Esophagus squamous epithelium (tissue), 5 donors: ENCODE results near the gene SHOC1. TPM values are rescaled to one million over a fixed set of nuclear protein-coding genes. Genes with fewer than 3 reads are reported as not detected.
"Not testable (repeated sequence)": the region's sequence is repeated elsewhere in the genome, so short reads cannot be mapped to it uniquely, and the experiment has no call there.

Source experiments
- DNase-seq: peaks from one replicate; lab custom pipeline; 2025; lab: John Stamatoyannopoulos, UW
- H3K27ac ChIP-seq, 4 donors: fragments of 200-600 bp; sonication (generic); one replicate each; pipeline ENCODE4 v1.5.1; 2016 to 2019; ENCODE audit warnings: mild to moderate bottlenecking in 1 of 4
- H3K27me3 ChIP-seq, 4 donors: fragments of 200-600 bp; sonication (generic); 1 replicate in 3 of 4; 2 replicates in 1 of 4; pipeline versions ENCODE4 v1.5.1 to v1.6.0; 2017 to 2021; ENCODE audit warnings: antibody characterized with exemption in 1 of 4
- H3K36me3 ChIP-seq, 3 donors: fragments of 200-600 bp; sonication (generic); one replicate each; pipeline ENCODE4 v1.5.1; 2016 to 2019
- H3K4me1 ChIP-seq, 3 donors: fragments of 200-600 bp; sonication (generic); one replicate each; pipeline ENCODE4 v1.5.1; 2017 to 2019
- H3K4me3 ChIP-seq, 4 donors: fragments of 200-600 bp; sonication (generic); 1 replicate in 3 of 4; 2 replicates in 1 of 4; pipeline ENCODE4 v1.5.1; 2016 to 2019; ENCODE audit warnings: mild to moderate bottlenecking in 2 of 4, moderate library complexity in 1 of 4
- H3K9me3 ChIP-seq, 3 donors: fragments of 200-600 bp; sonication (generic); one replicate each; pipeline ENCODE4 v1.5.1; 2016 to 2019
- POLR2A ChIP-seq, 4 donors: fragments of 450-650 bp; IDR thresholded peaks; one replicate each; pipeline ENCODE4 v1.6.1; 2017; ENCODE audit warnings: antibody characterized with exemption in 4 of 4, mild to moderate bottlenecking in 4 of 4, moderate library complexity in 3 of 4
- WGBS, 2 donors: methylation state at CpG; one replicate each; pipeline ENCODE4 v1.1.5; 2018; 5-methylcytosine and 5-hydroxymethylcytosine counted together
- intact Hi-C: fragments of 100-400 bp; cut with DNase I; formaldehyde crosslinking; loops from one replicate; pipeline ENCODE4 v1.15.0; 2022
- total RNA-seq, 4 donors: library from RNA; depleted of rRNA; stranded (reverse); fragments of >200 nt; gene quantifications; one replicate each; pipeline ENCODE4 v1.1.0, GENCODE V29; 2016
- TF ChIP-seq, protein P1 (sequence below), 6 experiments: fragments of 450-650 bp in 4 of 6; fragments of 200-600 bp in 2 of 6; sonication (generic) in 2 of 6; IDR thresholded peaks; one replicate each; pipeline ENCODE4 v1.5.1; 2016 to 2019; ENCODE audit warnings: antibody characterized with exemption in 6 of 6, mild to moderate bottlenecking in 4 of 6, moderate library complexity in 4 of 6
- donor health status: DM: yes; HTN: yes; CAD: no.

The SHOC1 gene
- total RNA-seq, 4 donors from 2014 or later, result 0.15 to 5.8 TPM; not detected in 2

GRCh38 chr9:111819360-111819759 lies 24.6 kb upstream of the SHOC1 start:
- DNase-seq, result no peak
- 86 to 100% methylated on average over 1 of the region's 1 CpG for WGBS, 2 donors
- TF ChIP-seq POLR2A (IDR thresholded peaks at IDR 0.05), result no peak
- TF ChIP-seq, protein P1, sequence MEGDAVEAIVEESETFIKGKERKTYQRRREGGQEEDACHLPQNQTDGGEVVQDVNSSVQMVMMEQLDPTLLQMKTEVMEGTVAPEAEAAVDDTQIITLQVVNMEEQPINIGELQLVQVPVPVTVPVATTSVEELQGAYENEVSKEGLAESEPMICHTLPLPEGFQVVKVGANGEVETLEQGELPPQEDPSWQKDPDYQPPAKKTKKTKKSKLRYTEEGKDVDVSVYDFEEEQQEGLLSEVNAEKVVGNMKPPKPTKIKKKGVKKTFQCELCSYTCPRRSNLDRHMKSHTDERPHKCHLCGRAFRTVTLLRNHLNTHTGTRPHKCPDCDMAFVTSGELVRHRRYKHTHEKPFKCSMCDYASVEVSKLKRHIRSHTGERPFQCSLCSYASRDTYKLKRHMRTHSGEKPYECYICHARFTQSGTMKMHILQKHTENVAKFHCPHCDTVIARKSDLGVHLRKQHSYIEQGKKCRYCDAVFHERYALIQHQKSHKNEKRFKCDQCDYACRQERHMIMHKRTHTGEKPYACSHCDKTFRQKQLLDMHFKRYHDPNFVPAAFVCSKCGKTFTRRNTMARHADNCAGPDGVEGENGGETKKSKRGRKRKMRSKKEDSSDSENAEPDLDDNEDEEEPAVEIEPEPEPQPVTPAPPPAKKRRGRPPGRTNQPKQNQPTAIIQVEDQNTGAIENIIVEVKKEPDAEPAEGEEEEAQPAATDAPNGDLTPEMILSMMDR (IDR thresholded peaks at IDR 0.05), result no peak
- no peak overlapping the region for H3K27ac ChIP-seq
- H3K27me3 ChIP-seq, result no peaks in the 10 kb centered on the region
- intact Hi-C loops, result no loop called here
- H3K4me3 ChIP-seq, result no peak overlapping the region
- peaks cover 0 to 15% (median 0%) of the 10 kb centered on the region in 3 donors for H3K4me1 ChIP-seq
- H3K9me3 ChIP-seq, result no peaks in the 10 kb centered on the region
- no peaks in the 10 kb centered on the region for H3K36me3 ChIP-seq

DNA sequence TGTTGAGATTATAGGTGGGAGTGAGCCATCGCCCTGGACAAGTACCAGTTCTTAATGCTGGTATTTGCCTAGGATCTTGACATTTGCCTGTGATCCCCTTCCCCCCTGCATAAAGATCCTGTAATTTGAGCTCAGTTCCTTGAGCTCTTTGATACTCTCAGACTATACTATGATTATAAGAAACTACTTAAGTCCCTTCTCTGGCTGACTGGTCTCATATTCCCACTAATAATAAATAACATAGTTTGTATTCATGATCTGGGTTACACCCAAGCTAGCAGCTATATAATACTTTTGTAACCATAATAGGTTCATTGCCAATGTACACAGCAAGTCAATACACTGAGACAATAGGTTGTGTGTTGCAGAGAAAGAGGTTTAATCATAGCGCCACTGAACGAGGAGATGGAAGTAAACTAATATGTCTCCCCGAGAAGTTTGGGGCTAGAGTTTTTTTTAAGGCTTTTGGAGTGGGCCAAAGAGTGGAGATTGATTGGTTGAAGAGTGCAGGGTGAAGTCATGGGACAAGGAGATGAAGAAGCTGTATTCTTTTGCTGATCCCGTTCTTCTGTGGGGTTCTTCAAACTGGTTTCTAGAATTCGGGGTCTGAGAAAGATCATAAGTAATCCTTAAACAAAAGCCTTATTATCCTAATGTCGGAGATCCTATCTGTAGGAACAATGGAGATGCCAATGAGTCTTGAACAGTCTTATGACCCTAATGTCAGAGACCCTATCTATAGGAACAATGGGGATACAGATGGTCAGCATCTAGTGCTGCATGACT lies 20.7 kb upstream of the SHOC1 start:
- TF ChIP-seq, protein P1 (IDR thresholded peaks at IDR 0.05), result no peak
- TF ChIP-seq POLR2A (IDR thresholded peaks at IDR 0.05), result no peak
- WGBS, 2 donors, result 57 to 68% methylated on average over 7 of the region's 7 CpGs
- H3K36me3 ChIP-seq, result no peaks in the 10 kb centered on the region
- H3K27me3 ChIP-seq, result no peaks in the 10 kb centered on the region
- peaks cover 0 to 19% (median 0%) of the 10 kb centered on the region in 3 donors for H3K4me1 ChIP-seq
- intact Hi-C loops, result no loop called here
- peak overlapping the region in 3 of 4 donors; percentile 8 to 70 (median 28) for H3K27ac ChIP-seq
- no peak for DNase-seq
- no peaks in the 10 kb centered on the region for H3K9me3 ChIP-seq
- no peak overlapping the region for H3K4me3 ChIP-seq

DNA sequence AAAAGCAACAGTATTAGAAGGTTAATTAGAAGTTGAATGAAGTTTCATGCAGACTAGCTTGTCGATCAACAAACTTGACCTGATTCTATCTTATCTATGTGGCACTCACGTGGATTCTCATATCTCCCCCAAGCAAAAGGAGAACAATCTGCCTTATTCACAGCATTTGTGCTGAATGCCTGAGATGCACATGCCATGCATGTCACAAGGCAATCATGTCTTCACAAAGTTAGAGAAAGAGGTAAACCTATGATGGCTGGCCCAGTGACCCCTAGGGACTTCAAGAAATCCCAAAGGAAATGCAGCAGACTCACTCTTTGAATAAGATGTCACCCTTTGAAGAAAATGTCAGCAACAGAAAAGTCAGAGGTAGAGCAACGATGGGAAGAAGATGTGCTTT lies 17.6 kb upstream of the SHOC1 start:
- intact Hi-C loops, result no loop called here
- H3K4me1 ChIP-seq, result peaks cover 0 to 21% (median 0%) of the 10 kb centered on the region in 3 donors
- H3K4me3 ChIP-seq, result no peak overlapping the region
- no peak for DNase-seq
- TF ChIP-seq, protein P1 (IDR thresholded peaks at IDR 0.05), result no peak
- H3K9me3 ChIP-seq, result no peaks in the 10 kb centered on the region
- no peaks in the 10 kb centered on the region for H3K27me3 ChIP-seq
- WGBS, 2 donors, result 86 to 90% methylated on average over 3 of the region's 3 CpGs
- no peak overlapping the region for H3K27ac ChIP-seq
- no peaks in the 10 kb centered on the region for H3K36me3 ChIP-seq

GRCh38 chr9:111810908-111811307 lies 16.2 kb upstream of the SHOC1 start:
- Histone ChIP-seq H3K27ac (no peak overlapping the region), H3K4me1 (peaks cover 0 to 25% (median 6%) of the 10 kb centered on the region in 3 donors), H3K27me3 (no peaks in the 10 kb centered on the region), H3K9me3 (no peaks in the 10 kb centered on the region), H3K36me3 (no peaks in the 10 kb centered on the region), H3K4me3 (no peak overlapping the region)
- intact Hi-C loops, result no loop called here
- WGBS, 2 donors, result 92 to 98% methylated on average over 4 of the region's 4 CpGs
- TF ChIP-seq, protein P1 (IDR thresholded peaks at IDR 0.05), result no peak
- no peak for TF ChIP-seq POLR2A (IDR thresholded peaks at IDR 0.05)
- no peak for DNase-seq

DNA sequence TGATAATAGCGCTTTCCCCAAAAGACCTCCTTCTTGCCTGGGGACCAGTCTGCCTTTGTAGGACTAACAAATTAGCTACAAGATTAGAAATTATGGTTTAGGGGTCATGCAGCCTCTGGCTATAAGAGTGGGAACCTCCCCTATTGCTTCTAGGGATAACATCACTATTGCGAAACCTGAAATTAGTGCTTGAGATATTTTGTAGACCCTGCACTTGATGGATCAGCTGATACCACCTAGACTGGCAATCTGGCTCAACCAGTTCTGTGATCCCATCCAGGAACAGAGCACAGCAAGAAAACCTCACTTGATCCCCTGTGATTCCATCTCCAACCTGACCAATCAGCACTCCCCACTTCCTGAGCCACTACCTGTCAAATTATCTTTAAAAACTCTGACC lies 15.7 kb upstream of the SHOC1 start:
- intact Hi-C loops, H3K27me3 ChIP-seq, H3K36me3 ChIP-seq, DNase-seq, H3K4me3 ChIP-seq, H3K9me3 ChIP-seq, H3K27ac ChIP-seq: not testable (repeated sequence)
- WGBS, 2 donors, result 94 to 100% methylated on average over 2 of the region's 2 CpGs
- H3K4me1 ChIP-seq, result peaks cover 0 to 25% (median 8%) of the 10 kb centered on the region in 3 donors
